ENCODE measurements around the gene SHMT2. TPM values are rescaled to one million over a fixed set of nuclear protein-coding genes. Genes with fewer than 3 reads are reported as not detected.

SHMT2 gene
- total and polyA plus RNA-seq, 2 donors (not counting 3 experiments of a cell fraction or from before 2014, with no cell fraction given): 155 to 243 TPM

DNA sequence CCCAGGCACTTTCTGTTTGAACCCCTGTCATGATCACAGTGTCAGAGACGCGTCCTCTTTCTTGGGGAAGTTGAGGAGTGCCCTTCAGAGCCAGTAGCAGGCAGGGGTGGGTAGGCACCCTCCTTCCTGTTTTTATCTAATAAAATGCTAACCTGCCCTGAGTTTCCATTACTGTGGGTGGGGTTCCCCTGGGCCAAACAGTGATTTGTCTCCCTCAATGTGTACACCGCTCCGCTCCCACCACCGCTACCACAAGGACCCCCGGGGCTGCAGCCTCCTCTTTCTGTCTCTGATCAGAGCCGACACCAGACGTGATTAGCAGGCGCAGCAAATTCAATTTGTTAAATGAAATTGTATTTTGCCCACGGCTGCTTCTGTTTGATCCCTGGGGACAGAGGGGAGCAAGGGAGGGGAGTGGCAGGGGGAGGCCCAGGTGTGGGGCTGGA is 5.1 kb downstream of the SHMT2 start:
- Histone ChIP-seq H3K4me3 (replicated peaks in 1 of 3; ENCODE audit: insufficient read depth in 1 of 3, low read depth in 1 of 3, low read length in 3 of 3) (no peak overlapping the region), H3K36me3 (ENCODE audit: control insufficient read depth in 2 of 2, extremely low read depth in 1 of 2, insufficient read depth in 2 of 2, low read length in 2 of 2) (peaks cover 3 to 27% of the 10 kb centered on the region in 2 experiments), H3K9ac (replicated peaks; ENCODE audit: extremely low read depth, insufficient read depth, low read length) (no peak overlapping the region), H3K9me1 (replicated peaks; ENCODE audit: control insufficient read depth, extremely low read depth, insufficient read depth, low read length) (no peaks in the 10 kb centered on the region), H3K9me3 (replicated peaks; ENCODE audit: control insufficient read depth, insufficient read depth, low read length) (no peaks in the 10 kb centered on the region), H3K27ac (ENCODE audit: insufficient read depth, low read depth, low read length) (no peak overlapping the region), H3K4me2 (ENCODE audit: insufficient read depth, low read length) (no peak overlapping the region), H3K79me2 (ENCODE audit: control insufficient read depth, insufficient read depth, low read length) (peaks cover 23% of the 10 kb centered on the region), H2AFZ (ENCODE audit: low read depth, low read length) (no peak overlapping the region), H3K4me1 (ENCODE audit: control insufficient read depth, extremely low read depth, insufficient read depth, low read length) (peaks cover 25% of the 10 kb centered on the region), H3K27me3 (ENCODE audit: control insufficient read depth in 2 of 2, insufficient read depth in 2 of 2, low read length in 2 of 2) (peaks cover 26 to 27% of the 10 kb centered on the region in 2 experiments), H4K20me1 (replicated peaks; ENCODE audit: control insufficient read depth, extremely low read depth, insufficient read depth, low read length) (no peaks in the 10 kb centered on the region)
- no peak for DNase-seq (ENCODE audit: low read depth, low spot score)
- dilution Hi-C loops (cut with MboI; ENCODE audit: extremely low pct_ligation_motif_present, low sequenced_read_pairs) (no loop called here), intact Hi-C loops (cut with micrococcal nuclease) (no loop called here)
- ChIA-PET POLR2A (no interaction called here), CTCF (interaction anchor here (1.9 kb wide), 1 partner anchor 21 kb away, joined by 7 read pairs; no protein-coding TSS in a partner anchor)
- no peak for FAIRE-seq
- no TSS peak for BruUV-seq (replicated peaks)
- TF ChIP-seq JUN (IDR thresholded peaks at IDR 0.05; ENCODE audit: borderline replicate concordance, insufficient read depth, insufficient read length, low read depth): no peak
- TF ChIP-seq, protein P1, sequence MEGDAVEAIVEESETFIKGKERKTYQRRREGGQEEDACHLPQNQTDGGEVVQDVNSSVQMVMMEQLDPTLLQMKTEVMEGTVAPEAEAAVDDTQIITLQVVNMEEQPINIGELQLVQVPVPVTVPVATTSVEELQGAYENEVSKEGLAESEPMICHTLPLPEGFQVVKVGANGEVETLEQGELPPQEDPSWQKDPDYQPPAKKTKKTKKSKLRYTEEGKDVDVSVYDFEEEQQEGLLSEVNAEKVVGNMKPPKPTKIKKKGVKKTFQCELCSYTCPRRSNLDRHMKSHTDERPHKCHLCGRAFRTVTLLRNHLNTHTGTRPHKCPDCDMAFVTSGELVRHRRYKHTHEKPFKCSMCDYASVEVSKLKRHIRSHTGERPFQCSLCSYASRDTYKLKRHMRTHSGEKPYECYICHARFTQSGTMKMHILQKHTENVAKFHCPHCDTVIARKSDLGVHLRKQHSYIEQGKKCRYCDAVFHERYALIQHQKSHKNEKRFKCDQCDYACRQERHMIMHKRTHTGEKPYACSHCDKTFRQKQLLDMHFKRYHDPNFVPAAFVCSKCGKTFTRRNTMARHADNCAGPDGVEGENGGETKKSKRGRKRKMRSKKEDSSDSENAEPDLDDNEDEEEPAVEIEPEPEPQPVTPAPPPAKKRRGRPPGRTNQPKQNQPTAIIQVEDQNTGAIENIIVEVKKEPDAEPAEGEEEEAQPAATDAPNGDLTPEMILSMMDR (IDR thresholded peaks at IDR 0.05; ENCODE audit: extremely low read depth in 1 of 2, insufficient read depth in 1 of 2, low read depth in 1 of 2, low read length in 2 of 2): no peak

- intact Hi-C loops (cut with micrococcal nuclease): no loop called here
- H3K9ac ChIP-seq (replicated peaks; ENCODE audit: extremely low read depth, insufficient read depth, low read length): no peak overlapping the region
- no peak overlapping the region for H3K4me3 ChIP-seq (replicated peaks in 1 of 3; ENCODE audit: insufficient read depth in 1 of 3, low read depth in 1 of 3, low read length in 3 of 3)
- H3K4me1 ChIP-seq (ENCODE audit: control insufficient read depth, extremely low read depth, insufficient read depth, low read length): peaks cover 30% of the 10 kb centered on the region
- POLR2A ChIA-PET: no interaction called here
- dilution Hi-C loops (cut with MboI; ENCODE audit: extremely low pct_ligation_motif_present, low sequenced_read_pairs): no loop called here
- DNase-seq (ENCODE audit: low read depth, low spot score) (peak; percentile 24), FAIRE-seq (no peak)
- H2AFZ ChIP-seq (ENCODE audit: low read depth, low read length): no peak overlapping the region
- H3K27ac ChIP-seq (ENCODE audit: insufficient read depth, low read depth, low read length): no peak overlapping the region
- peaks cover 18% of the 10 kb centered on the region for H3K79me2 ChIP-seq (ENCODE audit: control insufficient read depth, insufficient read depth, low read length)
- CTCF ChIA-PET: interaction anchor here (1.9 kb wide), 1 partner anchor 22 kb away, joined by 7 read pairs; no protein-coding TSS in a partner anchor
- peaks cover 27 to 33% of the 10 kb centered on the region in 2 experiments for H3K27me3 ChIP-seq (ENCODE audit: control insufficient read depth in 2 of 2, insufficient read depth in 2 of 2, low read length in 2 of 2)
- TF ChIP-seq, protein P1 (IDR thresholded peaks at IDR 0.05; ENCODE audit: extremely low read depth in 1 of 2, insufficient read depth in 1 of 2, low read depth in 1 of 2, low read length in 2 of 2): no peak
- no peak for TF ChIP-seq POLR2AphosphoS5 (IDR thresholded peaks at IDR 0.05; ENCODE audit: insufficient read depth, low read depth, low read length)
- no peak for TF ChIP-seq FOS (IDR thresholded peaks at IDR 0.05; ENCODE audit: borderline replicate concordance, insufficient read depth, low read length)
- TF ChIP-seq POLR2A (IDR thresholded peaks at IDR 0.05; ENCODE audit: low read depth, low read length): no peak
- no peak for TF ChIP-seq EZH2 (IDR thresholded peaks at IDR 0.05; ENCODE audit: borderline replicate concordance, low read depth, low read length, severe bottlenecking)
- TF ChIP-seq GATA2 (IDR thresholded peaks at IDR 0.05; ENCODE audit: insufficient read depth, insufficient read length, low read depth, low read length): no peak
- no peaks in the 10 kb centered on the region for H4K20me1 ChIP-seq (replicated peaks; ENCODE audit: control insufficient read depth, extremely low read depth, insufficient read depth, low read length)
- peaks cover 3 to 27% of the 10 kb centered on the region in 2 experiments for H3K36me3 ChIP-seq (ENCODE audit: control insufficient read depth in 2 of 2, extremely low read depth in 1 of 2, insufficient read depth in 2 of 2, low read length in 2 of 2)
- H3K4me2 ChIP-seq (ENCODE audit: insufficient read depth, low read length): no peak overlapping the region
- no TSS peak for BruUV-seq (replicated peaks)
- no peaks in the 10 kb centered on the region for H3K9me1 ChIP-seq (replicated peaks; ENCODE audit: control insufficient read depth, extremely low read depth, insufficient read depth, low read length)
- H3K9me3 ChIP-seq (replicated peaks; ENCODE audit: control insufficient read depth, insufficient read depth, low read length): no peaks in the 10 kb centered on the region
Observed at GRCh38 chr12:57235017-57235727, 5.7 kb downstream of the SHMT2 start.
